ENCODE data around the gene C1orf35.

The C1orf35 gene

GRCh38 chr1:228102791-228103620 is at the start of gene C1orf35:
C1orf35 (minus strand) TSS chr1:228103325; CDS start chr1:228103227, 98 bp downstream.
- DNase-seq (ENCODE audit: low read depth): peak; percentile 83

- no peak for DNase-seq (ENCODE audit: low read depth)
These were observed 49.8 kb upstream of the C1orf35 start for GRCh38 chr1:228152918-228153258.

GRCh38 chr1:228152097-228152917 is 49.2 kb upstream of the C1orf35 start:
- no peak for DNase-seq (ENCODE audit: low read depth)

GRCh38 chr1:228151180-228151925 is 48.2 kb upstream of the C1orf35 start:
- no peak for DNase-seq (ENCODE audit: low read depth)

GRCh38 chr1:228150461-228151179 is 47.5 kb upstream of the C1orf35 start:
- peak; percentile 84 for DNase-seq (ENCODE audit: low read depth)

- DNase-seq (ENCODE audit: low read depth): no peak
These were observed 47.0 kb upstream of the C1orf35 start for GRCh38 chr1:228150120-228150460.

GRCh38 chr1:228149406-228150119 is 46.4 kb upstream of the C1orf35 start, which contains the start of gene GJC2:
GJC2 (plus strand) TSS chr1:228149930; CDS start chr1:228157759, 7,829 bp downstream.
- no peak for DNase-seq (ENCODE audit: low read depth)

GRCh38 chr1:228148935-228149405 is 45.8 kb upstream of the C1orf35 start:
- DNase-seq (ENCODE audit: low read depth): no peak

GRCh38 chr1:228148196-228148861 is 45.2 kb upstream of the C1orf35 start:
- DNase-seq (ENCODE audit: low read depth): no peak

GRCh38 chr1:228147768-228148167 is 44.6 kb upstream of the C1orf35 start:
- DNase-seq (ENCODE audit: low read depth): no peak

GRCh38 chr1:228147151-228147693 is 44.1 kb upstream of the C1orf35 start:
- DNase-seq (ENCODE audit: low read depth): no peak

GRCh38 chr1:228146417-228147150 is 43.5 kb upstream of the C1orf35 start:
- DNase-seq (ENCODE audit: low read depth): no peak

GRCh38 chr1:228145463-228146416 is 42.6 kb upstream of the C1orf35 start:
- no peak for DNase-seq (ENCODE audit: low read depth)

GRCh38 chr1:228144993-228145343 is 41.8 kb upstream of the C1orf35 start:
- DNase-seq (ENCODE audit: low read depth): no peak

- DNase-seq (ENCODE audit: low read depth): no peak
These were observed 41.3 kb upstream of the C1orf35 start for GRCh38 chr1:228144193-228144992.

- DNase-seq (ENCODE audit: low read depth): no peak
These were observed 40.5 kb upstream of the C1orf35 start for GRCh38 chr1:228143480-228144192.

- DNase-seq (ENCODE audit: low read depth): no peak
These were observed 39.6 kb upstream of the C1orf35 start for GRCh38 chr1:228142701-228143136.

All from stromal cell of bone marrow (primary cell).